ENCODE data around the gene AFF1.

The AFF1 gene, protein sequence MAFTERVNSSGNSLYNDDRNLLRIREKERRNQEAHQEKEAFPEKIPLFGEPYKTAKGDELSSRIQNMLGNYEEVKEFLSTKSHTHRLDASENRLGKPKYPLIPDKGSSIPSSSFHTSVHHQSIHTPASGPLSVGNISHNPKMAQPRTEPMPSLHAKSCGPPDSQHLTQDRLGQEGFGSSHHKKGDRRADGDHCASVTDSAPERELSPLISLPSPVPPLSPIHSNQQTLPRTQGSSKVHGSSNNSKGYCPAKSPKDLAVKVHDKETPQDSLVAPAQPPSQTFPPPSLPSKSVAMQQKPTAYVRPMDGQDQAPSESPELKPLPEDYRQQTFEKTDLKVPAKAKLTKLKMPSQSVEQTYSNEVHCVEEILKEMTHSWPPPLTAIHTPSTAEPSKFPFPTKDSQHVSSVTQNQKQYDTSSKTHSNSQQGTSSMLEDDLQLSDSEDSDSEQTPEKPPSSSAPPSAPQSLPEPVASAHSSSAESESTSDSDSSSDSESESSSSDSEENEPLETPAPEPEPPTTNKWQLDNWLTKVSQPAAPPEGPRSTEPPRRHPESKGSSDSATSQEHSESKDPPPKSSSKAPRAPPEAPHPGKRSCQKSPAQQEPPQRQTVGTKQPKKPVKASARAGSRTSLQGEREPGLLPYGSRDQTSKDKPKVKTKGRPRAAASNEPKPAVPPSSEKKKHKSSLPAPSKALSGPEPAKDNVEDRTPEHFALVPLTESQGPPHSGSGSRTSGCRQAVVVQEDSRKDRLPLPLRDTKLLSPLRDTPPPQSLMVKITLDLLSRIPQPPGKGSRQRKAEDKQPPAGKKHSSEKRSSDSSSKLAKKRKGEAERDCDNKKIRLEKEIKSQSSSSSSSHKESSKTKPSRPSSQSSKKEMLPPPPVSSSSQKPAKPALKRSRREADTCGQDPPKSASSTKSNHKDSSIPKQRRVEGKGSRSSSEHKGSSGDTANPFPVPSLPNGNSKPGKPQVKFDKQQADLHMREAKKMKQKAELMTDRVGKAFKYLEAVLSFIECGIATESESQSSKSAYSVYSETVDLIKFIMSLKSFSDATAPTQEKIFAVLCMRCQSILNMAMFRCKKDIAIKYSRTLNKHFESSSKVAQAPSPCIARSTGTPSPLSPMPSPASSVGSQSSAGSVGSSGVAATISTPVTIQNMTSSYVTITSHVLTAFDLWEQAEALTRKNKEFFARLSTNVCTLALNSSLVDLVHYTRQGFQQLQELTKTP

DNA sequence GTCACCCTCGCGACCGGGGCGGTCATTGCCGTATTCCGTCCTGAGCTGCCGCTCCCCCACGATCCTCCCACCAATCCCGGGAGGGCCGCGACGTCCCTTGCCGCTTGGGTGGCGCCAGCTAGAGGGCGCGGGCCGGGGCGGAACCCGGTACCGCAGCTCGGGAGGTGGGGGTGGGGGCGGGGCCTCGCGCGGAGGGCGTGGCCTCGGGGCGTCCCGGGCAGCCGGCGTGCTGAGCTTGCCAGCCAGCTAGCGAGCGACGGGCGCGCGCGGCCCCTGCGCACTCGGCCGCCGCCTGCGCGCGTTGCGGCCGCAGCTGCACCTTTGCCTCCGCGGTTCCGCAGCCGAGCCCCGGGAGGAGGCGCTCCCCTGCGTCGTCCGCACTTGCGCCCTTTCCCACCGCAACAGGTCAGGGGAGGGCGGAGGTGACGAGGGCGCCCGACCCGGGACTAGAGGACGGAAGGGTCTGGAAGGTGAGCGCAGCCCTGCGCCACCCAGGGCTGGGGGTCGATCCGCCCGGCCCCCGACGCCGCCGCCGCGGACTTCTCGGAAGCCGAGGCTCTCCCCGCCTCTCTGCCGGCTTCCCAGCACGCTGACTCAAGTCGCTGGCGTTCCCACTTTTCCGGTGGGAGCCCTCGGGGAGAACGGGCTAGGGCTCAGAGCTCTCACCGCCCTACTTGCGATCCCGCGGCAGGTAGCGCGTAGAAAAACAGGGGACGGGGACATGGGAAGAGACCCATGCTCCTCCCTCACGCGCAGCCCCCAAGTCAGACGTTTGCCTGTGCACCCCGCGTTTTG, at the start of gene AFF1:
AFF1 (plus strand) TSS at position 241 of the 795 bp plus-strand sequence. CDS start 13,523 bp downstream, outside the sequence.
- H3K27ac ChIP-seq = peak within 1 kb of the TSS; percentile 98
- DNase-seq (ENCODE audit: low read depth, low spot score) = no peak

DNA sequence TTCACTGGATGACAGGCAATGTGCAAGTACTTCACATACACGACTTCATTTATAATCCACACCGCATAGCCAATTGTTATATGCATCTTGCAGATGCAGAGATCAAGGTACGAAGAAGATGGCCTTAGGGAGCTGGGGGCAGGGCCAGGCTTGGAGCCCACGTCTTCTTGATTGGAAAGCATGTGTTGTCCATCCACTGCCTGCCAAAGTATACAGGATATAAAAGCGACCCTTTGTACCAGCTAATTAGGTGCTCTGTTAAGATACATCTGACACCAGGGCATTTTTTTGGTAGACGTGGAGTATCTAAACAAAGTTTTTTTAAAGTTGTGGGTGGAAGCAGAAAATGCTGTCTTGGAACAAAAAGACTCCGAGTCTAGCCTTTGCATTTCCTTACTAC, 44.0 kb upstream of the AFF1 start:
- no peak for DNase-seq (ENCODE audit: low read depth, low spot score)
- H3K27ac ChIP-seq = peak overlapping the region; percentile 99

DNA sequence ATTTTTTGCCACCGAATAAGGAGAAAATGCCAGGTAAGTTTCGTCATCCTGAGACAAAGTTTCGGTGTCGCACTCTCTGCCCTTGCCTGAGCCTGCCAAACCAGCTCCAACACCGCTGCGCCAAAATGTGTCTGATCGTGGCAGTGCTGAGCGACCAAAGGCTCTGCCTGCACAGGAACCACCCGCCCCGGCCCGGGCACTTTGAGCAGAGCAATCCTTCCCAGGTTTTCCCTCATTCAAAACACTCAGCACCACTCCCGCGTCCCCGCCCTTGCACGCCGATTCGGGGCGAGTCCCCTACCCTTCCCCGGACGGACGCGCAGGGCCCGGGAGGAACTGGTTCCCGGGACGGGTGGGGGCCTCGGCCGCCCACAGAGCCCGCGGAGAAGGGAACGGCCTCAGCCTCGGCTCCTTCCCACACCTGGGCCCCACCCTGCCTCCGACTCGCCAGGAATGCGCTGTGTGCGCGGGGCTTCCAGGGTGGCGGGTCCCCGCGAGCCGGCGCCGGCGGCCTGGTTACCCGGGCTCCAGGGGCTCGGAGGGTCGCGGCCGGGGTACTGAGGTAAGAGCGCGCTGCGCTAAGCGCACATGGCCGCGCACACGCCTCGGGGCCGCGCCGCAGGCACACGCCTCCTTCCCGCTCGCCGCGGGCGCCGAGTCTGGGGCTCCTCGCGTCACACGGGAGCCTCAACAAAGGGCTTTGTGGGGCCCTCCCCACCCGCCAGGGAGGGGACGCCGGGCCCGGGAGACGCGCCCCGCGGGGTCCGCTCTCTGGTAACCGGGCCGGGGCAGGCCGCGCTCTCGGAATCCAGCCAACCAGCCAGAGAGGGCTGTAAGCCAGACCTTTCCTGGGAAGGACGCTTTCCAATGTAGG, 42.8 kb upstream of the AFF1 start, which contains the start of gene C4orf36:
C4orf36 (minus strand) TSS at position 661 of the 874 bp plus-strand sequence. CDS start 902 bp downstream, outside the sequence.
- peak within 1 kb of the TSS; percentile 99 for H3K27ac ChIP-seq
- DNase-seq (ENCODE audit: low read depth, low spot score) = peak; percentile 75

DNA sequence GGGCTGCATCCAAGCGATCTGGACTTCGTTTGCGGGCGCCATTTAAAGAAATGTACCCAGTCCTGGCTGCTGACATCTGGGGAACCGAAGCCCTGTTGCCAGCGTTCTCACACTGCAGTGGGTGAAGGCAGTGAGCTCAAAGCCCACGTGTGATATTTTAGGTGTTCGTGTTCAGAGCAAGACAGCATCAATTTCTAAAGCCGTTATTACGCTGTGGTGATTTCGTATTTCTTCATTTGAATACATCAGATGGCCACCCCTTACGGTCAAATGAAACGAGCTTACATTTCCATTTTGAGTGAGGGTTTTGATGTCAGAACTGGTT, 42.2 kb upstream of the AFF1 start:
- DNase-seq (ENCODE audit: low read depth, low spot score) = no peak
- peak overlapping the region; percentile 99 for H3K27ac ChIP-seq

DNA sequence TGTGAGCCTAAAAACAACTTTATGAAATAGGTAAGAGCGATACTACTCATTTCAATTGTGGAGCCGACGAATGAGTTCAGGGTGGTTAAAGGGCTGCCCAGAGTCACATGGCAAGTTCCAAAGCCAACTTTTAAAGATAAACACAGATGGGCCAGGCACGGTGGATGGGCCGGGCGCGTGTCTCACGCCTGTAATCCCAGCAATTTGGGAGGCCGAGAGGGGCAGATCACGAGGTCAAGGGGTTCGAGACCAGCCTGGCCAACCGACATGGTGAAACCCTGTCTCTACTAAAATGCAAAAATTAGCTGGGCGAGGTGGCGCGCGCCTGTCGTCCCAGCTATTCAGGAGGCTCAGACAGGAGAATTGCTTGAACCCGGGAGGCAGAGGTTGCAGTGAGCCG, 41.7 kb upstream of the AFF1 start:
- no peak for DNase-seq (ENCODE audit: low read depth, low spot score)
- H3K27ac ChIP-seq = peak overlapping the region; percentile 99

DNA sequence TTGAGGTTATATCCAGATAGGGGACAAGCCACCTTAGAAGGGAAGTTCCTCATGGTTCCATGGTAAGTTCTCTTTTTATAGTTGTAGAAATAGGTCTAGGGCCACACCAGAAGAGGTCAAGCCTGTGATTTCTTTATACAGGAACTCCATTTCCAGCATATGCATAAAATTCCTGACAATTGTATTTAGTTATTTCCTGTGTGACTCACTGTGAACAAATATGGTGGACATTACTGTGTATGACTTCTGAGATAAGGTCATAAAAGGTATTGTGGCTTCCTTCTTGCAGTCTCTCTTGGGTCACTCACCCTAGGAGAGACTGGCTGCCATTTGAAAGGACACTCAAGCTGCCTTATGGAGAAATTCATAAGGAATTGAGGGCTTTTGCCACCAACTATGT, 40.4 kb upstream of the AFF1 start:
- peak overlapping the region; percentile 99 for H3K27ac ChIP-seq
- DNase-seq (ENCODE audit: low read depth, low spot score) = no peak

DNA sequence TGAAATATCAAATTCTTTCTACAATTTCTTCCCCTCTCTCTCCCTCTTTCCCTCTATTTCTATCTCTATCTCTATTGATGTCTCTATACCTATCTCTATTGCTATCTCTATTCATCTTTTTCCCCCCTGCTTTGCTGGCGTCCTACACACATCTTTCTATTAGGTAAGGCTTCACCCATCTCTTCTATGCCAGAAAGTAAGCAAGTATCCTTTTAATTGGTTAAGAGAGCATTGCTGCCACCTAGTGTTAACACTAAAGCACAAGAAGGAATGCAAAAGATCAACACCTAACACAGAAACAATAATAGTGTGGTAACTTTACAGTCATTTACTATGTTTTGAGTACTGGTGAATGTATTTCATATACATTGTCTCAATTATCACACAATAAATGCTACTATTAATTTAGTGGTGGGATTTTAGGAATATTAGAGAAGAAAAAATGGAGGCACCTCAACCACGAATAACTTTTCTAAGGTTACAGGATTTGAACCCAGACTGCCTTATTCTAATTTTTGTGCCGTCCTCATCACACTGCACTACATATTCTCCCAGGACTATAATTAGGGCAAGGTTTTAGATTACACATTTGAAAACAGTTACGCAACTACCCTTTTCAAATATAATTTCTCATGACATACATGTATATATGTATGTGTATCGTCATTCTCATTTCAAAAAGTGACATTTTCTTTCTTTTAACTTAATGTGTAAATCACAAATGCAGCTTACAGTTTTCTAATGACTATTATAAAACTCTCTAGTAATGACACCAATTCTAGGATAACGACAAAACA, 38.9 kb upstream of the AFF1 start:
- no peak for DNase-seq (ENCODE audit: low read depth, low spot score)
- peak overlapping the region; percentile 99 for H3K27ac ChIP-seq

DNA sequence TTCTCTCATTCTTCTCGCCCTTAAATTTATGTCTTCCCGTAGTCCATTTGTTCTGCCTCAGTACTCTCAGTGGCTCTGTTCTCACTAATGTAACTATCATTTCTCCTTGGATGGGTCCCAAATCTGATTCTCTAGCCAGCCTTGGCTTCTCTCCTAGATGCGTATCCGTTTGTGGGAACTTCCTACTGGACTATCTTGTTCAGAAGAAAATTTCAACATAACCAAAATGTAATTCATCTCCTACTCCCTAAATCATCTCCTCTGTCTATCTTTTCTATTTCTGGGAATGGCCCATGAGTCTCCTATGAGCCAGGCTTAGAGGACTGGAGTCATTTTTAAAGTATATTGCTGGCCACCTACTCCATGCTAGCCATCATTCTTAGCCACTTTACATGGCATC, 38.2 kb upstream of the AFF1 start:
- no peak for DNase-seq (ENCODE audit: low read depth, low spot score)
- no peak overlapping the region for H3K27ac ChIP-seq

DNA sequence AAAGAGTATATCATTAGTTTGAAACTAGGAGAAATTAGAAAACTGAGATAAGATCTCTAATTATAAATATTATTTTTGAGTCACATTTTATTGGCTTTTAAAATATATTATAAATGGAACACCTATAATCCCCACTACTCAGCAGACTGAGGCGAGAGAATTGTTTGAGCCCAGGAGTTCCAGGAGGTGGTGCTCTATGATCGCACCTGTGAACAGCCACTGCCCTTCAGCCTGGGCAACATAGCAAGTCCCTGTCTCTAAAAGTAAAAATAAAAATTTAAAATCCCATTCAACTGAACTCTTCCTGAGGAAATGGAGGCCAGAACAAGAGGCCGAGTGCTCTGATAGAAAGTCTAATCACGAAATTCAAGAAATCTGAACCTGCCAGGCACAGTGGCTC, 36.2 kb upstream of the AFF1 start:
- DNase-seq (ENCODE audit: low read depth, low spot score) = no peak

DNA sequence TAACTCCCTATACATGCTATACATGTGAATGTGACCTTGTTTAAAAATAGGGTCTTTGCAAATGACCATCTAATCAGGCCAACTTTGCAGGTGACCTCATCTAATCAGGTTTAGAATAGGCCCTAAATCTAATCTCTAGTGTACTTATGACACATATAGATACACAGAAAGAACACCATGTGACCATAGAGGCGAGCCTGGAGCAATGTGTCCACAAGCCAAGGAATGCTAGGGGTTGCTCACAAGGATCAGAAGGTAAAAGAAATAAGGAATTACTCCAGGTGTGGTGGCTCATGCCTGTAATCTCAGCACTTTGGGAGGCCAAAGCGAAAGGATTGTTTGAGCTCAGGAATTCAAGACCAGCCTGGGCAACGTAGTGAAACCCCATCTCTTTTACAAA, 32.9 kb upstream of the AFF1 start:
- no peak for DNase-seq (ENCODE audit: low read depth, low spot score)
- no peak overlapping the region for H3K27ac ChIP-seq

More for the DNA sequence above, 36.2 kb upstream of the AFF1 start:
- H3K27ac ChIP-seq = no peak overlapping the region

DNA sequence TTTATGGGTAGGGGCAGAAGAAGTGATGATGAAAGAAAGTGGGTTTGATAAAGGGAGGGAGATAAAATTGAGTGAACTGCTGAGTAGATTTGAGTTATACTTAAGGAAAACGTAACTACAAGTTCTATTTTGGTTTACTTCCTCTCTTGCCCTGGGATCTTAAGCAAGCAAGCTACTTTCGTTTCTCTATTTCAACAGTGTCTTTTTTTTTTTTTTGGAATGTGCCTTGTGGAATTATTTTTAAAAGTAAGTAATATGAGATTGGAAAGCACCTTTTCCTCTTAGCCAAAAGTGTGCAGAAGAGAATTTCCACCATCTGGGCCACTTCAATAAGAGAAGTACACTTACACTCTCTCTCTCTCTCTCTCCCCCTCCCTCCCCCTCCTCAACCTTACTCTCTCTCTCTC, 26.6 kb upstream of the AFF1 start:
- DNase-seq (ENCODE audit: low read depth, low spot score) = no peak
- H3K27ac ChIP-seq = no peak overlapping the region

DNA sequence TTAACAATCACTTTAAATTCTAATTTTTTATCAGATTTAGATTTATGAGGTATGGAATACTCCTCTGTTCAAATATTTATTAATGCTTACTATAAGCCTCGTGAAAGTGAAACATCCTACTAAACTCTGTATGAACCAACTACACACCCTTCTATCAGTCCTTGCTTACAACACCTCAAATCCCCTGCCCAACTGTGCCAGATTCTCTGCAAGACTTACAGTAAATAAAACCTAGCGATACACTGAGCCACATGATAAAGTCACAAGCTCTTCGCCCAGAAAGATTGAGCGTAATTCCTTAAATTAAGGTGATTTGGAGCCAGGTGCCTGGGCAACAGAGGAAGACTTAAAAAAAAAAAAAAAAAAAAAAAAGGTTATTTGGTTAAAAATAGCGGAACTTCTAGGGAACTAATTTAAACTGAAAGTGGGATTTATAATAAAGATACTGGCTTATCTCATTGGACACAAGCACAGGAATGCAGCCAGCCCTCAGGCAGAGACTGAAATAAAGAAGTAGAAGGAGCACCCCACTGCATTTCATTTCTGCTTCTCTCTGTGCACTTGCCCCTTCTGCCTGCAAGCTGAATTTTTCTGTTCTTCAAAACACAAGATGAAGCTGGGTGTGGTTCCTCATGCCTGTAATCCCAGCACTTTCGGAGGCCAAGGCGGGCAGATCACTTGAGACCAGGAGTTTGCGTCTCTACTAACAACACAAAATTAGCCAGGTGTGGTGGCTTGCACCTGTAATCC, 25.1 kb upstream of the AFF1 start:
- no peak for DNase-seq (ENCODE audit: low read depth, low spot score)
- no peak overlapping the region for H3K27ac ChIP-seq

DNA sequence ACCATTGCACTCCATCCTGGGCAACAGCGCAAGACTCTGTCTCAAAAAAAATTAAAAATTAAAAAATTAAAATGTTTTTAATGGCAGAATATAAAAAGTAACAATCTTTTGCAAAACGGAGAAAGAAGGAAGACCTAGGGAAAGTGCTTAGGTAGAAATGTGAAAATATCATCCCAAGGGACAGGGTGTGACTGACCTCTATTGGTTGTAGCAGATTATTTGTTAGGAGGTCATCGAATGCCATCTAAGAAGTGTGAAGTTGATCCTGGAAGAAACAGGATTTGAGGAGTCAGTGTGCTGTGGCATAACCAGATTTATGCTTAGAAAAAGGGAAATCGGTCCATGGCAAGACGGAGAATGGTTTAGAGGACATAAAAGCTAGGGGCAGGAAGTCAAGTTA, 24.4 kb upstream of the AFF1 start:
- DNase-seq (ENCODE audit: low read depth, low spot score) = no peak
- no peak overlapping the region for H3K27ac ChIP-seq

DNA sequence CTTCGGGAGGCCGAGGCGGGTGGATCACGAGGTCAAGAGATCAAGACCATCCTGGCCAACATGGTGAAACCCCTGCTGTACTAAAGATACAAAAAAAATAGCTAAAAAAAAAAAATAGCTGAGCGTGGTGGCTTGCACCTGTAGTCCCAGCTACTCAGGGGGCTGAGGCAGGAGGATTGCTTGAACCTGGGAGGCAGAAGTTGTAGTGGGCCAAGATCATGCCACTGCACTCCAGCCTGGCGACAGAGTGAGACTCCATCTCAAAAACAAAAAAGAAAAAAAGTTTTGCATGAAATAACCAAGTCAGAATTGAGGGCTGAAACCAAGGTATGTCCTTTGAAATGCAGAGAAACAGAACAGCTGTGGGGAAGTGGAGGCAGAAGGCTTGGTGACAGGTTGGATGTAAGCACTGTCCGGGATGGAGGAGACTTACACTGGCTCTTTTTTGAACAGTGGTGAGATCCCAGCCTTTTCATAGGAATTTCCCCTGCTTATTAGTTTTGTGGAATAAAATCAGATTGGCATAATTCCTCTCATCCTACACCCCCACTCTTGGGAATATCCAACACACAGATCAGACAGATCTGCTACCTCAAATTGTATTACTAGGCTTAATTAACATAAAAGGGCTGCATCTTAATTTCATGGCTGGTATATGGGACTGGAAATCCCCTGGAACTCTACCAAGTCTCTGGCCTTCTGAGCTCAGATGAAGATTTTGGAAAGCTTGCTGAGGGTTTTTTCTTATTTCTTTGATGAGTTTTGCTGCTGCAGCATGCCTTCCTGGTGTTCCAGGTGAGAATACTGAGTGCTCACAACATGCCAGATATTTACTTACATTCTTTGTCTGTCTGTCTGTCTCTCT, 23.8 kb upstream of the AFF1 start:
- no peak overlapping the region for H3K27ac ChIP-seq
- no peak for DNase-seq (ENCODE audit: low read depth, low spot score)

DNA sequence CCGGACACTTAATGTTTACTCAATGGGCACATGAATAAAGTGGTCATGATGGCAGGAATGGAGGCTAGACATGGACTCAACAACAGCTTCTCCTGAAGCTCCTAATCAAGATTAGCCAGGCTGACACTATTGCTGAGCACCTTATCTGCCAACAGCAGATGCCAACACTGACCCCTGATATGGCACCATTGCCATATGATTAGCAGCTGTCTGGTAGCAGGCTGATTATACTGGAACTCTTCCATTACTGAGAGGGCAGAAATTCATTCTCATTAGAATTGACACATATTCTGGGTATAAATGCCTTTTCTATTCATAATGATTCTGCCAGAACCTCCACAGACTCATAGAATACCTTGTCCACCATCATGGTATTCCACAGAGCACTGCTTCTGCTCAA, 18.4 kb upstream of the AFF1 start:
- no peak overlapping the region for H3K27ac ChIP-seq
- DNase-seq (ENCODE audit: low read depth, low spot score) = no peak

DNA sequence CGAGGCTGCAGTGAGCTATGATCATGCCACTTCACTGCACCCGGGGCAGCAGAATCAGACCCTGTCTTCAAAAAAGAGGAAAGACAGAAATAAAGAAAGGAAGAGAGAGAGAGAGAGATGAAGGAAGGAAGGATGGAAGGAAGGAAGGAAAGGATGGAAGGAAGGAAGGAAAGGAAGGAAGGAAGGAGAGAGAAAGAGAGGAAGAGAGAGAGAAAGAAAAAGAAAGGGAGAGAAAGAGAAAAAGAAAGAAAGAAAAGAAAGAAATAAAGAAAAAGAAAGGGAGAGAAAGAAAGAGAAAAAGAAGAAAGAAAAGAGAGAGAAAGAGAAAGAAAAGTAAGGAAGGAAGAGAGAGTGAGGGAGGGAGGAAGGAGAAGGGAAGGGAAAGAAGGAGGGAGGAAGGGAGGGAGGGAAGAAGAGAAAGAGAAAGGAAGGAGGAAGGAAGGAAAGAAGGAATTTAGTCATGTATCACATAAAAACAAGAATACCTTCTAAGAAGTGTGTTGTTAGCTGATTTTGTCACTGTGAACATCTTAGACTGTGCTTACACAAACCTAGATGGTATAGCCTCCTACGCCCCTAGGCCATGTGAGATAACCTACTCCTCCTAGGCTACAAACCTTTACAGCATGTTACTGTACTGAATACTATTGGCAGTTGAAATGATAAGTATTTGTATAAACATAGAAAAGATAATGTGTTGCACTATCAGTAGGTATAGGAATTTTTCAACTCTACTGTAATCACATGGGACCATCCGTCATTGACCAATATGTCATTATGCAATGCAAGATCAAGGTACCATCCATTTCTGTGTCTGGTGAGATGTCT, 17.4 kb upstream of the AFF1 start:
- DNase-seq (ENCODE audit: low read depth, low spot score) = no peak
- no peak overlapping the region for H3K27ac ChIP-seq
